ENCODE measurements around the gene ADD3. TPM values are rescaled to one million over a fixed set of nuclear protein-coding genes. Genes with fewer than 3 reads are reported as not detected.

The ADD3 gene
- total and polyA plus RNA-seq, 4 donors, result 15.4 to 55.9 (median 22.8) TPM

- Histone ChIP-seq H3K27ac (ENCODE audit: low read depth in 1 of 2, low read length in 2 of 2) (no peak overlapping the region), H3K4me1 (ENCODE audit: control insufficient read depth in 4 of 4, insufficient read depth in 4 of 4, low read length in 3 of 4) (peaks cover 0 to 3% (median 2%) of the 10 kb centered on the region in 4 donors), H3K9me3 (ENCODE audit: control insufficient read depth in 4 of 4, low read length in 3 of 4) (no peaks in the 10 kb centered on the region), H3K4me3 (ENCODE audit: low read depth in 1 of 3, low read length in 3 of 3) (no peak overlapping the region), H3K27me3 (ENCODE audit: control insufficient read depth in 4 of 4, insufficient read depth in 4 of 4, low read length in 3 of 4) (no peaks in the 10 kb centered on the region), H3K36me3 (ENCODE audit: control insufficient read depth in 4 of 4, insufficient read depth in 3 of 4, low read depth in 1 of 4, low read length in 3 of 4) (no peaks in the 10 kb centered on the region), H3K9ac (ENCODE audit: low read depth in 1 of 2, low read length in 2 of 2) (no peak overlapping the region)
- WGBS, result 85% methylated on average over 4 of the region's 4 CpGs
- DNase-seq (ENCODE audit: low spot score), result no peak
- TF ChIP-seq NR2F2 (IDR thresholded peaks at IDR 0.05) (no peak), JUND (IDR thresholded peaks at IDR 0.05) (no peak)
These were observed 80.8 kb downstream of the ADD3 start for GRCh38 chr10:110088367-110089104.

DNA sequence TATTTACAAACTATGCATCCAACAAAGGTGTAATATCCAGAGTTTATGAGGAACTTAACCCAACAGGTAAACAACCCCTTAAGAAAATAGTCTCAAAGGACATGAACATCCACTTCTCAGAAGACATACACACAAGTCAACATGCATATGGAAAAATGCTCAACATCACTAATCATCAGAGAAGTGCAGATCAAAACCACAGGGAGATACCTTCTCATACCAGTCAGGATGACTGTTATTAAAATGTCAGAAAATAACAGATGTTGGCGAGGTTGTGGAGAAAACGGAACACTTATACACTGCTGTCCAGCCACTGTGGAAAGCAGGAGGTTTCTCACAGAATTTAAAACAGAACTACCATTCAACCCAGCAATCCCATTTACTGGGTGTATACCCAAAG lies 84.0 kb downstream of the ADD3 start:
- no peak for DNase-seq (ENCODE audit: low spot score)
- H3K9me3 ChIP-seq (ENCODE audit: control insufficient read depth in 4 of 4, low read length in 3 of 4), result no peaks in the 10 kb centered on the region
- H3K4me1 ChIP-seq (ENCODE audit: control insufficient read depth in 4 of 4, insufficient read depth in 4 of 4, low read length in 3 of 4), result no peaks in the 10 kb centered on the region
- no peak overlapping the region for H3K9ac ChIP-seq (ENCODE audit: low read depth in 1 of 2, low read length in 2 of 2)
- no peaks in the 10 kb centered on the region for H3K36me3 ChIP-seq (ENCODE audit: control insufficient read depth in 4 of 4, insufficient read depth in 3 of 4, low read depth in 1 of 4, low read length in 3 of 4)
- H3K27ac ChIP-seq (ENCODE audit: low read depth in 1 of 2, low read length in 2 of 2), result no peak overlapping the region
- TF ChIP-seq, protein P1, sequence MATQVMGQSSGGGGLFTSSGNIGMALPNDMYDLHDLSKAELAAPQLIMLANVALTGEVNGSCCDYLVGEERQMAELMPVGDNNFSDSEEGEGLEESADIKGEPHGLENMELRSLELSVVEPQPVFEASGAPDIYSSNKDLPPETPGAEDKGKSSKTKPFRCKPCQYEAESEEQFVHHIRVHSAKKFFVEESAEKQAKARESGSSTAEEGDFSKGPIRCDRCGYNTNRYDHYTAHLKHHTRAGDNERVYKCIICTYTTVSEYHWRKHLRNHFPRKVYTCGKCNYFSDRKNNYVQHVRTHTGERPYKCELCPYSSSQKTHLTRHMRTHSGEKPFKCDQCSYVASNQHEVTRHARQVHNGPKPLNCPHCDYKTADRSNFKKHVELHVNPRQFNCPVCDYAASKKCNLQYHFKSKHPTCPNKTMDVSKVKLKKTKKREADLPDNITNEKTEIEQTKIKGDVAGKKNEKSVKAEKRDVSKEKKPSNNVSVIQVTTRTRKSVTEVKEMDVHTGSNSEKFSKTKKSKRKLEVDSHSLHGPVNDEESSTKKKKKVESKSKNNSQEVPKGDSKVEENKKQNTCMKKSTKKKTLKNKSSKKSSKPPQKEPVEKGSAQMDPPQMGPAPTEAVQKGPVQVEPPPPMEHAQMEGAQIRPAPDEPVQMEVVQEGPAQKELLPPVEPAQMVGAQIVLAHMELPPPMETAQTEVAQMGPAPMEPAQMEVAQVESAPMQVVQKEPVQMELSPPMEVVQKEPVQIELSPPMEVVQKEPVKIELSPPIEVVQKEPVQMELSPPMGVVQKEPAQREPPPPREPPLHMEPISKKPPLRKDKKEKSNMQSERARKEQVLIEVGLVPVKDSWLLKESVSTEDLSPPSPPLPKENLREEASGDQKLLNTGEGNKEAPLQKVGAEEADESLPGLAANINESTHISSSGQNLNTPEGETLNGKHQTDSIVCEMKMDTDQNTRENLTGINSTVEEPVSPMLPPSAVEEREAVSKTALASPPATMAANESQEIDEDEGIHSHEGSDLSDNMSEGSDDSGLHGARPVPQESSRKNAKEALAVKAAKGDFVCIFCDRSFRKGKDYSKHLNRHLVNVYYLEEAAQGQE (IDR thresholded peaks at IDR 0.05), result no peak
- TF ChIP-seq HNF4G (IDR thresholded peaks at IDR 0.05) (no peak), TAF1 (conservative IDR thresholded peaks at IDR 0.05) (no peak), SP1 (IDR thresholded peaks at IDR 0.05) (no peak), FOXA2 (IDR thresholded peaks at IDR 0.05) (no peak), CTCF (IDR thresholded peaks at IDR 0.05; ENCODE audit: low read depth, low read length, missing input control) (no peak), GABPA (IDR thresholded peaks at IDR 0.05 in 1 of 2, conservative IDR thresholded peaks at IDR 0.05 in 1 of 2) (no peak), JUND (IDR thresholded peaks at IDR 0.05) (no peak), NR2F2 (IDR thresholded peaks at IDR 0.05) (no peak), RXRA (IDR thresholded peaks at IDR 0.05) (no peak), EGR1 (IDR thresholded peaks at IDR 0.05; ENCODE audit: low read depth in 2 of 2) (no peak), YY1 (IDR thresholded peaks at IDR 0.05) (no peak)
- TF ChIP-seq, protein P2, sequence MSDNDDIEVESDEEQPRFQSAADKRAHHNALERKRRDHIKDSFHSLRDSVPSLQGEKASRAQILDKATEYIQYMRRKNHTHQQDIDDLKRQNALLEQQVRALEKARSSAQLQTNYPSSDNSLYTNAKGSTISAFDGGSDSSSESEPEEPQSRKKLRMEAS (IDR thresholded peaks at IDR 0.05), result no peak
- TF ChIP-seq, protein P3, sequence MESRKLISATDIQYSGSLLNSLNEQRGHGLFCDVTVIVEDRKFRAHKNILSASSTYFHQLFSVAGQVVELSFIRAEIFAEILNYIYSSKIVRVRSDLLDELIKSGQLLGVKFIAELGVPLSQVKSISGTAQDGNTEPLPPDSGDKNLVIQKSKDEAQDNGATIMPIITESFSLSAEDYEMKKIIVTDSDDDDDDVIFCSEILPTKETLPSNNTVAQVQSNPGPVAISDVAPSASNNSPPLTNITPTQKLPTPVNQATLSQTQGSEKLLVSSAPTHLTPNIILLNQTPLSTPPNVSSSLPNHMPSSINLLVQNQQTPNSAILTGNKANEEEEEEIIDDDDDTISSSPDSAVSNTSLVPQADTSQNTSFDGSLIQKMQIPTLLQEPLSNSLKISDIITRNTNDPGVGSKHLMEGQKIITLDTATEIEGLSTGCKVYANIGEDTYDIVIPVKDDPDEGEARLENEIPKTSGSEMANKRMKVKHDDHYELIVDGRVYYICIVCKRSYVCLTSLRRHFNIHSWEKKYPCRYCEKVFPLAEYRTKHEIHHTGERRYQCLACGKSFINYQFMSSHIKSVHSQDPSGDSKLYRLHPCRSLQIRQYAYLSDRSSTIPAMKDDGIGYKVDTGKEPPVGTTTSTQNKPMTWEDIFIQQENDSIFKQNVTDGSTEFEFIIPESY (IDR thresholded peaks at IDR 0.05), result no peak
- 96% methylated on average over 2 of the region's 2 CpGs for WGBS
- H3K27me3 ChIP-seq (ENCODE audit: control insufficient read depth in 4 of 4, insufficient read depth in 4 of 4, low read length in 3 of 4), result no peaks in the 10 kb centered on the region
- no peak overlapping the region for H3K4me3 ChIP-seq (ENCODE audit: low read depth in 1 of 3, low read length in 3 of 3)
